Nephron (organoid): ENCODE measurements around the gene CHST3.
"Not testable (repeated sequence)": the region's sequence is repeated elsewhere in the genome, so short reads cannot be mapped to it uniquely, and the experiment has no call there.

Source experiments
- H3K27ac Mint-ChIP-seq, 3 experiments: 2 replicates each; pipeline ENCODE4 v1.8.0; 2020; ENCODE audit warnings: mixed read lengths in 3 of 3, mild to moderate bottlenecking in 2 of 3, moderate library complexity in 1 of 3
- H3K27me3 Mint-ChIP-seq: 2 replicates; pipeline ENCODE4 v1.8.0; 2021; ENCODE audit warnings: low read depth, mild to moderate bottlenecking, moderate library complexity, mixed read lengths
- H3K36me3 Mint-ChIP-seq: 2 replicates; pipeline ENCODE4 v1.8.0; 2020; ENCODE audit warnings: low read depth, mixed read lengths
- H3K4me1 Mint-ChIP-seq: 2 replicates; pipeline ENCODE4 v1.8.0; 2020; ENCODE audit warnings: mixed read lengths
- H3K4me3 Mint-ChIP-seq, 3 experiments: 2 replicates each; pipeline ENCODE4 v1.8.0; 2020; ENCODE audit warnings: mild to moderate bottlenecking in 3 of 3, mixed read lengths in 3 of 3, moderate library complexity in 2 of 3
- H3K9me3 Mint-ChIP-seq: 2 replicates; pipeline ENCODE4 v1.8.0; 2020; ENCODE audit warnings: mixed read lengths
- CTCF ChIP-seq, 3 experiments: fragments of 200-600 bp; sonication (generic); IDR thresholded peaks; one replicate each; pipeline ENCODE4 v1.5.0; 2021; ENCODE audit warnings: antibody characterized with exemption in 3 of 3; ENCODE audit not compliant: unreplicated experiment in 3 of 3

CHST3 gene

GRCh38 chr10:71972746-71973695 is 8.8 kb downstream of the CHST3 start:
- Mint-ChIP-seq H3K9me3 (no peaks in the 10 kb centered on the region), H3K27me3 (peaks cover 11% of the 10 kb centered on the region), H3K4me3 (no peak overlapping the region), H3K4me1 (peaks cover 69% of the 10 kb centered on the region), H3K36me3 (no peaks in the 10 kb centered on the region), H3K27ac (peak overlapping the region in 2 of 3 experiments; percentile 76 to 79)
- no peak for TF ChIP-seq CTCF (IDR thresholded peaks at IDR 0.05; ENCODE audit: unreplicated experiment in 3 of 3)

GRCh38 chr10:71973777-71974488 is 9.7 kb downstream of the CHST3 start:
- Mint-ChIP-seq H3K4me3 (no peak overlapping the region), H3K27ac (peak overlapping the region in 2 of 3 experiments; percentile 76 to 79), H3K36me3 (peaks cover 3% of the 10 kb centered on the region), H3K27me3 (peaks cover 7% of the 10 kb centered on the region), H3K4me1 (peaks cover 72% of the 10 kb centered on the region), H3K9me3 (no peaks in the 10 kb centered on the region)
- no peak for TF ChIP-seq CTCF (IDR thresholded peaks at IDR 0.05; ENCODE audit: unreplicated experiment in 3 of 3)

GRCh38 chr10:71974489-71975021 is 10.4 kb downstream of the CHST3 start:
- no peak for TF ChIP-seq CTCF (IDR thresholded peaks at IDR 0.05; ENCODE audit: unreplicated experiment in 3 of 3)
- H3K4me1 Mint-ChIP-seq = peaks cover 78% of the 10 kb centered on the region
- H3K27me3 Mint-ChIP-seq = peaks cover 7% of the 10 kb centered on the region
- H3K4me3 Mint-ChIP-seq = no peak overlapping the region
- no peaks in the 10 kb centered on the region for H3K9me3 Mint-ChIP-seq
- H3K36me3 Mint-ChIP-seq = peaks cover 3% of the 10 kb centered on the region
- H3K27ac Mint-ChIP-seq = peak overlapping the region in 2 of 3 experiments; percentile 94

GRCh38 chr10:71975087-71975870 is 11.1 kb downstream of the CHST3 start:
- H3K27me3 Mint-ChIP-seq = peaks cover 7% of the 10 kb centered on the region
- H3K9me3 Mint-ChIP-seq = no peaks in the 10 kb centered on the region
- TF ChIP-seq CTCF (IDR thresholded peaks at IDR 0.05; ENCODE audit: unreplicated experiment in 3 of 3) = no peak
- peaks cover 3% of the 10 kb centered on the region for H3K36me3 Mint-ChIP-seq
- H3K4me3 Mint-ChIP-seq = peak overlapping the region in 2 of 3 experiments; percentile 12 to 34
- peaks cover 84% of the 10 kb centered on the region for H3K4me1 Mint-ChIP-seq
- peak overlapping the region in 2 of 3 experiments; percentile 94 for H3K27ac Mint-ChIP-seq

GRCh38 chr10:71975871-71976725 is 11.9 kb downstream of the CHST3 start:
- Mint-ChIP-seq H3K4me1 (peaks cover 84% of the 10 kb centered on the region), H3K27ac (peak overlapping the region in 2 of 3 experiments; percentile 94), H3K9me3 (no peaks in the 10 kb centered on the region), H3K27me3 (peaks cover 7% of the 10 kb centered on the region), H3K4me3 (peak overlapping the region in 1 of 3 experiments; percentile 34), H3K36me3 (peaks cover 3% of the 10 kb centered on the region)
- TF ChIP-seq CTCF (IDR thresholded peaks at IDR 0.05; ENCODE audit: unreplicated experiment in 3 of 3) = no peak

GRCh38 chr10:71977614-71977903 is 13.4 kb downstream of the CHST3 start:
- H3K4me1 Mint-ChIP-seq = peaks cover 89% of the 10 kb centered on the region
- H3K27me3 Mint-ChIP-seq, H3K4me3 Mint-ChIP-seq, H3K9me3 Mint-ChIP-seq, H3K36me3 Mint-ChIP-seq: not testable (repeated sequence)
- peak overlapping the region in 2 of 3 experiments; percentile 75 to 94 for H3K27ac Mint-ChIP-seq
